Mesothelial cell of epicardium (in vitro differentiated cells): Measurements from ENCODE around the gene NKX2-8. TPM values are rescaled to one million over a fixed set of nuclear protein-coding genes. Genes with fewer than 3 reads are reported as not detected.

Experiments
- DNase-seq, 2 experiments: peaks; one replicate each; pipeline ENCODE4 v3.0.0; 2021; ENCODE audit warnings: low spot score in 2 of 2; ENCODE audit not compliant: unreplicated experiment in 2 of 2
- H3K27ac Mint-ChIP-seq: 2 replicates; pipeline ENCODE4 v1.8.0; 2021; ENCODE audit warnings: mixed read lengths
- H3K27me3 Mint-ChIP-seq: 2 replicates; pipeline ENCODE4 v1.8.0; 2021; ENCODE audit warnings: low read depth, mixed read lengths
- H3K36me3 Mint-ChIP-seq: 2 replicates; pipeline ENCODE4 v1.8.0; 2021; ENCODE audit warnings: mixed read lengths
- H3K4me1 Mint-ChIP-seq: 2 replicates; pipeline ENCODE4 v1.8.0; 2021; ENCODE audit warnings: mixed read lengths
- H3K4me3 Mint-ChIP-seq: 2 replicates; pipeline ENCODE4 v1.8.0; 2021; ENCODE audit warnings: mild to moderate bottlenecking, moderate library complexity, mixed read lengths
- H3K9me3 Mint-ChIP-seq: 2 replicates; pipeline ENCODE4 v1.8.0; 2021; ENCODE audit warnings: mixed read lengths
- CTCF ChIP-seq: fragments of 200-600 bp; sonication (generic); IDR thresholded peaks from one replicate; pipeline ENCODE4 v1.5.0; 2021; ENCODE audit warnings: antibody characterized with exemption; ENCODE audit not compliant: unreplicated experiment
- total RNA-seq: library from RNA; stranded (reverse); gene quantifications from 3 replicates; pipeline ENCODE4 v1.2.1, GENCODE V29; 2021

NKX2-8 gene
- total RNA-seq, 1 donor from 2014 or later = not detected

GRCh38 chr14:36583893-36584811 lies 1.7 kb upstream of the NKX2-8 start:
- H3K27ac Mint-ChIP-seq = no peak overlapping the region
- no peak for DNase-seq
- no peak for TF ChIP-seq CTCF
- H3K36me3 Mint-ChIP-seq = no peaks in the 10 kb centered on the region
- no peak overlapping the region for H3K4me3 Mint-ChIP-seq
- H3K4me1 Mint-ChIP-seq = peaks cover 25% of the 10 kb centered on the region
- peaks cover 80% of the 10 kb centered on the region for H3K27me3 Mint-ChIP-seq
- H3K9me3 Mint-ChIP-seq = no peaks in the 10 kb centered on the region

GRCh38 chr14:36583242-36583892 lies 953 bp upstream of the NKX2-8 start:
- no peak overlapping the region for H3K27ac Mint-ChIP-seq
- H3K9me3 Mint-ChIP-seq = no peaks in the 10 kb centered on the region
- H3K4me3 Mint-ChIP-seq = no peak overlapping the region
- no peaks in the 10 kb centered on the region for H3K36me3 Mint-ChIP-seq
- DNase-seq = no peak
- H3K4me1 Mint-ChIP-seq = peaks cover 17% of the 10 kb centered on the region
- peaks cover 72% of the 10 kb centered on the region for H3K27me3 Mint-ChIP-seq
- TF ChIP-seq CTCF = no peak

- Mint-ChIP-seq H3K36me3 (no peaks in the 10 kb centered on the region), H3K4me3 (no peak overlapping the region), H3K4me1 (peaks cover 13% of the 10 kb centered on the region), H3K27ac (no peak overlapping the region), H3K27me3 (peaks cover 67% of the 10 kb centered on the region), H3K9me3 (no peaks in the 10 kb centered on the region)
- no peak for TF ChIP-seq CTCF
- DNase-seq = no peak
Measured at GRCh38 chr14:36582874-36583241, 444 bp upstream of the NKX2-8 start.

GRCh38 chr14:36580856-36581831 lies 1.3 kb downstream of the NKX2-8 start:
- Mint-ChIP-seq H3K36me3 (no peaks in the 10 kb centered on the region), H3K4me1 (peaks cover 13% of the 10 kb centered on the region), H3K27me3 (peaks cover 51% of the 10 kb centered on the region), H3K9me3 (no peaks in the 10 kb centered on the region), H3K4me3 (peak overlapping the region; percentile 62), H3K27ac (no peak overlapping the region)
- TF ChIP-seq CTCF = no peak
- DNase-seq = peak in 1 of 2 experiments; percentile 69

GRCh38 chr14:36580141-36580855 lies 2.1 kb downstream of the NKX2-8 start:
- H3K27ac Mint-ChIP-seq = no peak overlapping the region
- H3K4me1 Mint-ChIP-seq = peaks cover 13% of the 10 kb centered on the region
- no peaks in the 10 kb centered on the region for H3K36me3 Mint-ChIP-seq
- H3K9me3 Mint-ChIP-seq = no peaks in the 10 kb centered on the region
- H3K27me3 Mint-ChIP-seq = peaks cover 43% of the 10 kb centered on the region
- peak overlapping the region; percentile 40 for H3K4me3 Mint-ChIP-seq
- no peak for TF ChIP-seq CTCF
- DNase-seq = no peak
